Left lobe of liver (tissue), 2 donors: Measurements from ENCODE around the gene GPC1. TPM values are rescaled to one million over a fixed set of nuclear protein-coding genes. Genes with fewer than 3 reads are reported as not detected.

ENCODE experiments used
- ATAC-seq: fragments of 200-7000 bp; cut with Tn5 transposase; one replicate; pipeline ENCODE4 v1.9.1; 2020; ENCODE audit warnings: mild to moderate bottlenecking, moderate library complexity
- DNase-seq: peaks from one replicate; pipeline ENCODE4 v3.0.0-alpha.2; 2020; ENCODE audit warnings: low spot score
- total RNA-seq: library from RNA; stranded (reverse); gene quantifications from one replicate; pipeline ENCODE4 v1.2.1, GENCODE V29; 2021
- donor health status: DM: no; HTN: no; CAD: no; lungs with moderate emphysema.
- donor health status: DM: no; HTN: yes; CAD: no.

Gene GPC1
- total RNA-seq, 1 donor from 2014 or later = 29.4 TPM

DNA sequence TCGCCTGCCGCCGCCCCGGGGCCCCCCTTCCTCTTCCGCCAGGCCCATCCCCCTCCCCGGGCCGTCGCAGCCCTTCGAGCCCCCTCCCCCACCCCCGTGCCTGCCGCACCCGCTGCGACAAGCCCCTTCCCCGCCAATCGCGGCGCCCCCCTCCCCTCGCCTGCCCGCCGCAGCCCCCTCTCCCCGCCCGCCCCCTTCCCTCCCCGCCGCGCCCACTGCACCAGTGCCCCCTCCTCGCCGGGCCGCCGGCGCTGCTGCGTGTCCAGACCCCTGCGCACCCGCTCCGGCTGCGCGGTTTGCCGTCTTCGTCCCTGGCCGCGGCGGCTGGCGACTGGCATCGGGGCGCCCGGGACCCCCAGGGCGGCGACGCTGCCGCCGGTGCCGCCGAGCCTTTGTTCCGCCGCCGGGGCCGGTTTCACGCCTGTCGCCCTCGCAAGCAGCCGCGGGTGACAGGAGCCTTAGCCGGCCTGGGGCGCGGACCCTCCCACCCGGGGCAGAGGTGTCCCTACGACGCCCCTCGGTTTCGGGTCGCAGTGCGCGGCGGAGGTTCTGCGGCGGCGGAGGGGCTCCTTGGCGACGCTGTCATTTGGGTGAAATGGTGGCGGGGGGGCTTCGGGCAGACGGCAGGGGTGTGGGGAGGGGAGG, 18.1 kb downstream of the GPC1 start:
- no peak for DNase-seq
- ATAC-seq = no peak

DNA sequence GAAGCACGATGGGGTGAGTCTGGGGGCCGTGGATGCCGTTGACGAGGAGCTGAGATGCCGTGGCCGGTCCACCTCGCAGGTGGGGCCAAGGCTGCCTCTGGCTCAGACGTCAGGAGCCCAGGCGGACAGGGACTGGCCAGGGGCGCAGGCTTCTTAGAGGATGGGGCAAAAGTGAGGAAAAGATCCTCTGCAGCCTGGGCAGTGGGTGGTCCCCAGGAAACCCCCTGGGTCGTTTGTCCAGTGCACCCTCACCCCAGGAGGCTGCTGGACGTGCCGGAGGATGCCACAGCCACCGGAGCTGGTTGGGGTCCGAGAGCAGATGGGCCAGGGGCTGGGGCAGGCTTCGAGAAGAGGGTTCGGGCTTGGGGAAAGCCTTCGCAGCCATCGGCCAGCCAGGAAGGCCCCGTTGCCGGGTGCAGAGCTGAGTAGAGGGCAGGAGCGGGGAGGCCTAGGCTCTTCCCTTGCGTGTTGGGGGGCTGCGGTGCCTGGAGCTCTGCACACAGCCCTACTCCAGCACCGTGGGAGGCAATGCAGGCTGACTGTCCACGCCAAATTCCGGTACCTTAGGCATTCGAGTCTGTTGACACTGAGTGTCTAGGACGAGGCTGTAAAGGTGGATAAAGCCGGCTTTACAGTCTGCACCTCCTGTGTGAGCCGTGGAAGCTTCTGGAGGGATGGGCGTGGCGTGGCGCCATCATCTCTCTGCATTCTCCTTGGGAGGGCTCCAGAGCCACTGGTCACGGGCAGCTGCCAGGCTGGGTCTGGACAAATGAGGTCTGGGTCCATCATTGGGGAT, 18.8 kb downstream of the GPC1 start:
- no peak for DNase-seq
- ATAC-seq = no peak

DNA sequence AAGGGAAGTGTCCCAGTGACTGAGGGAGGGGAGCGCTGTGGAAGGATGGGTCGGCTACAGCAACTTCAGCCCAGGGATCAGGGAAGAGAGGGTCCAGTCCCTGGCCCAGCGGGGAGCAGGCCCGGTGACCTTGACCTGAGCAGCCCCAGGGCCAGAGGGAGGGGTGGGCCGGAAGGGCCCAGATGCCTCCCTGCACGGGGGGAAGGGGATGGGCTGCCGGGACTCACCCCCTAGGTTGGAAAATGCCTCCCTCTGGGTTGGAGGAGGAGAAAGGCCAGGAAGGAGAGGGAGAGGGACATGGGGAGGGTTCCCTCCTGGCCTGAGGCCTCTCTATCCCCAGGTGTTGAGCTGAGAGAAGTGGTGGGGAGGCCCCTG, 19.8 kb downstream of the GPC1 start:
- DNase-seq (no peak), ATAC-seq (no peak)

DNA sequence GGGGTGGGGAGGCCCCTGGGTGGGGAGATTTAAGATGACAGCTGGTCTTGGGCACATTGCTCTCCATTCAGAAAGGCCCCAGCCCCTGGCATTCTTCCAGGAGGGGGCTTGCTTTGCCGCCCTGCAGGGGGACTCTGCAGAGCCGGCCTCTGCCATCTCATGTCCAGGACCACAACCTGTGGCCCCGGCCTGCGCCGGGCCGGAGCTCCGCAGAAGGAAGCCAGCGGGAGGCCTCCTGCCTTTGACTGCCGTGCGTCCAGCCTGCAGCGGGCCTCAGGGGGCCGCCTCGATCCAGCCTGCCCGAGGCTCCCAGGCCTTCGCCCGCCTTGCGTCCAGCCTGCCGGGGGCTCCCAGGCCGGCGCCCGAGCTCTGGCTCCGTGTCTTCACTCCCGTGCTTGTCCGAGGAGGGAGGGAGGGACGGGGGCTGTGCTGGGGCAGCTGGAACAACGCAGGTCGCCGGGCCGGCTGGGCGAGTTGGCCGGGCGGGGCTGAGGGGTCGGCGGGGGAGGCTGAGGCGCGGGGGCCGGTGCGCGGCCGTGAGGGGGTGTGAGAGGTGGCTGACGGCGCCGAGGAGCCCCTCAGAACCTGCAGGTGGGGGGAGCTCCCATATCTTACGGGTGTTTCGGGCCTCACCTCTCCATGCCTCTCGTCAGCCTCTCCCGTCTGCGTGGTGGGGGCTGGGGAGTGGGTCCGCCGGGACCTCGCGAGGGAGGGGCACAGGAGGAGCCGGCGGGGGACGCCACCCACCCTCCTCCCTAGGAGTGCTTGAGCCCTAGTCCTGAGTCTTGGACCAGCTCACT, 20.4 kb downstream of the GPC1 start:
- DNase-seq (no peak), ATAC-seq (no peak)

DNA sequence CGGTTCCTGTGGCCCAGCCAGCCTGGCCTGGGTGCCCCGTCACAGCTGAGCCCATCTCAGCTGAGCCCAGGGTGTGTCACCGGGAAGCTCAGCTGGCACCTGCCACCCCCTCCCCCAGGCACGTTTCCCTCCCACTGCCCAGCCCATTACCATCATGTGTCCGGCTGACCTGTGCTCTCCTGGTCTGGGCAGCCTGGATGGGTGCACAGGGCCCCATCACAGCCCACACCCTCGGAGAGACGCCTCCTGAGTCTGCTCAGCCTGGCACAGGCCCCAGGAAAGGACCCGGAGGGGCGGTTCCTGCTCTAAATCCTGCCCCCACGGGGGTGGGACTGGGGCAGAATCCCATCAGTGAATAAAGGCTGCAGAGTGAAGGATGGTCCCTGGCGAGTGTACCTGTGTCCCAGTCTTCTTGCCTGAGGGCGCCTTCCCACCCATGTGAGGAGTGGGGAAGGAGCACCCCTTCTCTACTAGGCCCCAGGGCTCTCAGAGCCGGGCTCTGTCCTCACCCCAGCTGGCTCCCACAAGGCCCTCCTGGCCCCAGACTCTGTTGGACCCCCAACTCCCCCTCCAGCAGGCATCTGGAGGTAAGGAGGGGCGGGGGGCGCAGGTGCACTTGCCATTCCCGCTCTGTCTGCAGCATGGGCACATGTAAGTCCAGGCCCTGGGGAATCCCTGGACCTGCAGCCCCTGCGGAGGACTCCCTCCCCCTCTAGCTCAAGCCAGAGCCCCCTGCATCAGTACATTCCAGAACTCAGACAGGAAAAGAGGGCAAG, 21.2 kb downstream of the GPC1 start:
- ATAC-seq (no peak), DNase-seq (no peak)

DNA sequence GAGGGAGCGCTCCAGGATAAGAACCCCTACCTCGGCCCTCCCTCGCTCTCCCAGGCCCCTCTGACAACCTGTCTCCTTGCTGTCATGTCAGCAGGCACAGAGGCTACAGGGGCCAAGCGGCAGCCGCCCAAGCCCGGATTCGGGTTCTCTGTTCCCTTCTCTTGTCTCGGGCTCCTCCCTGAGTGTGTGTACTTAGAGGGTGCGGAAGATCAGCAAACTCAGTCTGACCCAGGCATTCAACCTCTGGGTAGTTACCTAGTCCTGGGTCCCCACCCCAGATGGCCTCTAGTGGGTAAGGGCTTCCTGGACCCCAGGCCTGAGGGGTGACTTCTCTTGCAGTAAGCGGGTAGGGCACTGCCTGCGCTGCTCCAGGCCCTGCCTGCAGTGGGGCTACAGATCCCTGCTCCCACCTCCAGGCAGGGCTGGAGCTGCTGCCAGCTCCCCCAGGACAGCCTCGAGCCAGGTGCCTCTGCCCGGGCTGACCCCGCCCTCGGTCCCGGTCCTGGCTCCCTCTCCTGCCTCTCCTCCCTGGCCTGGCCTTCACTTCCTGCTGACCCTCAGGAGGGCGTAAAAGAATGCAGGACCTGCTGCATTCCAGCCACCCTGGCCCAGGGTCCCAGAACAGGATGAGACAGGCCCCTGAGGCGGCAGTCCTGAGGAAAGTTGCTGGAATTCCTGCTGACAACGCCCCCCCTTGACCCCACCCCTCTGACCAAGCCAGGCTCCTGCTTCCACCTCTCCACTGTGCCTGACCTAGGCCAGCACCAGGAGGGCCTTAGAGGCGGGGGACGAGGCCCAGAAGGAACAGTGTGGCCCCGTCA, 22.0 kb downstream of the GPC1 start:
- ATAC-seq (no peak), DNase-seq (no peak)

DNA sequence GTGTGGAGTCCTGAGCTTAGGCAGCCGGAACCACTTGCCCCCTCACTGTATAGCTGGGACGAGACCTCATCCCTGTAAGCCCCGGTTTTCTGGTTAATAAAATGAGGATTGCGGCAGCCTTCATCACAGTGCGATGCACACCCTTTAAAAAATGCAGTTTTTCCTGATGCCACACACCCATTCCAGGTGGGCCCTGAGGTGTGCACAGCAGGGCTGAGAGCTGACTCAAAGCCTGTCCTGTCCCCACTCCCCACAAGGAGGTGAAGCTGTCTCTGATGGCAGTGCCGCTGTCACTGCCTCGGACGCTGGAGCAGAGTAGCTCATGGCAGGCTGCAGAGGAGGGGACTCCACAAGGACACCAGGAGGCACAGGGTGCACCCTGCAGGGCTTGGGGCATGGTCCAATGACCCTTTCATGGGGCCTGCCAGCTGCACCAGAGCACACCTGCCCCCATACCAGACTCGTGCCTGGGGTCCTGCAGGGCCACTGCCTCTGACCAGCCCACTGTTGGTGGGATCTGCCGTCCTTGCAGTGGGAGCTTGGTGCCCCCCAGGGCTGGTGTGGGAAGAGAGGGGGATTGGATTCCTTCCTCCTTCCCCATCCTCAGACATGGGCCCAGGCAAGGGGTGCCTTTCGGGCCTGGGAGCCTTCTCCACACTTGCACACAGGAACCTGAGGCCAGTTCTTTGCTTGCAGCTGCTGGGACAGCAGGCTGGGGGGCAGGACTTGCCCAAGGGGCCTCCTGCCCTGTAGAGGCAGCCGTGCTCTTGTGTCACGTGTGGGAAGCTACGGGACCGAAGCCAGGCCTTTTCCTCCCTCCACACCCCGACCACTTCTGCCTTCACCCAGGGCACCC, 22.8 kb downstream of the GPC1 start:
- DNase-seq (no peak), ATAC-seq (no peak)

DNA sequence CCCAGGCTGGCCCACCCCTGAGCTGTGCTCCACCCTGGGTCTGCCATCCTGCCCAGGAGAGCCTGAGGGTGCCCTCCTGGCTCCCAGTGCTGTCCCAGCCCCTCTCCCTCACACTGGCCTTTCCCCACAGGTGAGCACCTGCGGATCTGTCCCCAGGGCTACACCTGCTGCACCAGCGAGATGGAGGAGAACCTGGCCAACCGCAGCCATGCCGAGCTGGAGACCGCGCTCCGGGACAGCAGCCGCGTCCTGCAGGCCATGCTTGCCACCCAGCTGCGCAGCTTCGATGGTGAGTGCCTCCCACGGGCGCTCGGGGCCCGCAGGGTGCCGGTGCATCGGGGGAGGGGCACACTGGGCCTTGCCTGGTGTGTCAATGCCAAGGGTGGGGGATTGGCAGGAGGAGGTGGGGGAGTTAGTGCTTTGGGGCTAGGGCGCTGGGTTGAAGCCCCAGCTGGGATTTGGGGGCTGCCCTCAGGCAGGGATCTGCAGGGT, 23.5 kb downstream of the GPC1 start:
- ATAC-seq (no peak), DNase-seq (no peak)

DNA sequence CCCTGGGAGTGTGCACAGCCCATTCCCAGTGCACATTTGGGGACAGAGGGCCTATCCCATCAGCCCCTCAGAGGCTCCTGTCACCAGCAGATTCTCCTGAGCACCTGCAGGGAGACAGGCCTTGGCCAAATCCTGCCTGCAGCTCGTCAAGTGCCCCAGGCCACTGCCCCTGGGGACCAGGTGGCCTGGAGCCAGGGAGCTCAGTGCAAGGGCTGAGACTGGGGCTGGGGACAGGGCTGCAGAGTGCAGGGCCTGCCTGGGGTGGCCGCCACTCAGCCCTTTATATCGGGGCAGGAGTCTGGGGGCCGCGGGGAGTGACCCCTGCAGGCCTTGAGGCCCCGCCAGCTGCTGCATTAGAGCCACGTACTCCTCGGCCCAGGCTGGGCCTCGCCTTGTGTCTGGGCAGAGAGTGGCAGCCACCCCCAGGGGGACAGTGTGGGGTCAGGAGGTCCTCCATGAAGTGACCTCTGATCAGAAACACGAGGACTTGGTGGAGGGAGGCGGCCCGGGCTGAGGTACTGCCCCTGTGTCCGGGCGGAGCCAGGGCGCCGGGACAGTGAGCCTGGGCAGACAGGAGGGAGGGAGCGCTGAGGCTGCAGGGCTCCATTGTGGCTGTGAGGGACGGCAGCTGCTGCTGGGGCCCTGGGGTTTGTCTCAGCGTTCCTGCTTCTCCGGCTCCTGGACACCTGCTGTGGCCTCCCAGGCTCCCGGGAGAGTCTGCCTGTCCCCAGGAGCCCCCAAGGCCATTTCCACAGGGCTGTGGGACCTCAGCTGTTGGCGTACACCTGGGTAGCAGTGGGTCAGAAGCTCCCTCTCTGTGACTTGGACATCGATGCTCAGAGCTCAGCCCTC, 24.2 kb downstream of the GPC1 start:
- ATAC-seq (peak; percentile 14), DNase-seq (no peak)

DNA sequence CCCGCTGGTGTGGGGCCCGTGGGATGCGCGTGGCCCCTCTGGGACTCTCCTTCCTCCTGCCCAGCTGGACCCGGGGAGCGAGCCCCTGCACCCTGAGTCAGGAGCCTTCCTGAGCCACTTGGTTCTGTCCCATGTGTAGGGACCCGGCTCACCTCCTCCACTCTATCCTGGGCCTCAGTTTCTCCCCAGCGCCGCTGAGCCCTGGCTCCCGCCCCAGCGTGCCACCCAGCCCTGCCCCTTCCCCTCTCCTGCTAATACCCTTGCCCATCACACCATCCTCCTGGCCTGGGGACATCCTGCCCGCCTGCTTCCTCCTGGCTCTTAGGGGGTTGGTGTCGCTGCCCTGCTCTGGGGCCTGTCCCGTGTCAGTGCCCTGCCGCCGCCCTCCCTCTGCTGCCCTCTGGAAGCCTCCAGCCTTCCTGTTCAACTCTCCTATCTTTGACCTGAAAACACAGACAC, 24.8 kb downstream of the GPC1 start:
- DNase-seq = no peak
- no peak for ATAC-seq

DNA sequence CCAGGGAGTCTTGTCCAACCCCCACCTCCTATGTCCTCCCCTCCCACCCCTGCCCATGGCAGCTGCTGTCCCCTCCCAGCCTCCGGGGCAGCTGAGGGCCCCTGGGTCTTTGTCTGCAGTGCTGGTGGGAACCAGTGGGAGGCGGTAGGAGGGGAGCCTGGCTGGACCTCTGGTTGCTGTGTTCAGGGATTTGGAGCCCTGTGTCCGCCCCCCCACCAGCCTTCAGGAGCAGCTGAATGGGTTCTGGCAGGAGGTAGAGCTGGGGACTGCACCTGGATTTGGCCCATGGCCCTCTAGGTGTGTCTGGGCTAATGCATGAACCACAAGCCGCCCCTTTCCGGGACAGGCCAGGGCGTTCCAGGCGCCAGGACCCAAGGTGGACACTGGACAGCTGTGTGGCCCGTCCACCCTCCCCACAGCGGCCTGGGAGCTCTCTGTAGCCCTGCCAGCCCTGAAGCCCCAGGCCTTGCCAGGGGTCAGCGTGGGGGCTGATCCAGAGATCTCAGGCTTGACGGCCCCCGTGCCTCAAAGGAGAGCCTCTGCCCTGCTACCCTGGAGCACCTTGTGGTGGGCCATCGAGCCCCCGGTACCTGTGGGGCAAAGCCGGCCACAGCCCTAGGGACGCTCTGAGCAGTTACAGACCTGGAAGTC, 25.4 kb downstream of the GPC1 start:
- no peak for DNase-seq
- no peak for ATAC-seq

DNA sequence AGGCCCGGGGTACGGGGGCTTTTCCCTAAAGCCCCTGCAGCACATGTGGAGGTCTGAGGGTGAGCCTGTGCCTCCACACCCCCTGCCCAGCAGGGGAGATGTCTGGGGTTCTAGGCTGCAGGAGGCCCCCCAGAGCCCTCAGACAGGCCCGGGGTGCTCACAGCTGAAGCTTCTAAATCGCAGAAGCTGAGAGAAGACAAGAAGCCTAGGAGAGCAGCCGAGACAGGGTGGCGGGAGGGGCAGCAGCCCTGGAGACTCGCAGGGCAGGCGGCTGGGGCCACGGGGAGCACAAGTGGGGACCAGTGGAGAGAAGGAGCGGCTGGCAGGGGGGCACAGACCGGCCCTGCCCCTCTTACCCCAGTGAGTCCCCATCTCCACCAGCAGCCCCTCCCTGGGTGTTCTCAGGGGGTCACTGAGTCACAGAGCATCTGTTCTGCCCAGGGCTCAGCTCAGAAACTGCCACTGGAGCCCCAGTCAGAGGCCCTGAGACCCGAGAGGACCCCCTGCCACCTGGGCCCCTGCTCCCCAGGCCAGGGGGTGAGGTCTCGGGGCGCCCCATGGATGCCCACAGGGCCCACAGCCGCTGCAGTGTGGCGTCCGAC, 26.1 kb downstream of the GPC1 start:
- DNase-seq = peak; percentile 42

DNA sequence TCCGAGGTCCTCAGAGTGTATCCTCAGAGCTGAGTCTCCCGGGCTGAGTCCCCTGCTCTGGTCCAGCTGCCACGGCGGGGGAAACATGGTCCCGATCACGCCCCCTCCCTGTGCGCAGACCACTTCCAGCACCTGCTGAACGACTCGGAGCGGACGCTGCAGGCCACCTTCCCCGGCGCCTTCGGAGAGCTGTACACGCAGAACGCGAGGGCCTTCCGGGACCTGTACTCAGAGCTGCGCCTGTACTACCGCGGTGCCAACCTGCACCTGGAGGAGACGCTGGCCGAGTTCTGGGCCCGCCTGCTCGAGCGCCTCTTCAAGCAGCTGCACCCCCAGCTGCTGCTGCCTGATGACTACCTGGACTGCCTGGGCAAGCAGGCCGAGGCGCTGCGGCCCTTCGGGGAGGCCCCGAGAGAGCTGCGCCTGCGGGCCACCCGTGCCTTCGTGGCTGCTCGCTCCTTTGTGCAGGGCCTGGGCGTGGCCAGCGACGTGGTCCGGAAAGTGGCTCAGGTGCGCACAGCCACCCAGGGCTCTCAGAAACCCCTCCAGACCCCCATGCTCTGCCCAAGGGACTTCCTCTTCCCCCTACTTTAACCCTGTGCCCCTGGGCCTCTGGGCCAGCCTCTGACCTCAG, 26.7 kb downstream of the GPC1 start:
- DNase-seq = peak; percentile 41
- ATAC-seq = no peak

More for the DNA sequence above, 26.1 kb downstream of the GPC1 start:
- no peak for ATAC-seq

DNA sequence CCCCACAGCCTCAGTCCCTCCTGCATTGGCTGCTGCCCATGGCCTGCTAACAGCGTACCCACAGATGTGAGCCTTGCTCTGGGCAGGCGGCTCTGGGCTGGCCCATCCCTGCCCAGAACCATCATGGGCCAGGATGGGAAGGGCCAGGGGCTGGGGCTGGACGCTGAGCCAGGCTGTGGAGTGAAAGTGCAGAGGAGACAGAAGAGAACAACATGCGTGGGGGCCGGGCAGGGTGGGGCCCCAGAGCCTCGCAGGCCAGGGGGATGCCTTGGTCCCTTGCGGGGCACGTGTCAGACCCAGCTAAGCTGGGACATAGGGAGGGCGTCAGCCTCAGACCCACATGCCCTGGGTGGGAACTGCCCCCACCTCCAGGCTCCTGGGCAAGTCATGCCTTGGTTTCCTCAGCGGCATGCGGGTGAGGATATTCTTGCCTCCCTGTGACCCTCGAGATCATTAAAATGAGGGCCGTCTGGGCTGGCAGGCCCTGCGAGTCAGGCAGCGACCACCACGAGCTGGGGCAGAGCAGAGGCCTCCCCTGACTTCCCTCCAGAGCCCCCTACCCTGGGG, 27.3 kb downstream of the GPC1 start:
- DNase-seq (peak; percentile 40), ATAC-seq (no peak)

DNA sequence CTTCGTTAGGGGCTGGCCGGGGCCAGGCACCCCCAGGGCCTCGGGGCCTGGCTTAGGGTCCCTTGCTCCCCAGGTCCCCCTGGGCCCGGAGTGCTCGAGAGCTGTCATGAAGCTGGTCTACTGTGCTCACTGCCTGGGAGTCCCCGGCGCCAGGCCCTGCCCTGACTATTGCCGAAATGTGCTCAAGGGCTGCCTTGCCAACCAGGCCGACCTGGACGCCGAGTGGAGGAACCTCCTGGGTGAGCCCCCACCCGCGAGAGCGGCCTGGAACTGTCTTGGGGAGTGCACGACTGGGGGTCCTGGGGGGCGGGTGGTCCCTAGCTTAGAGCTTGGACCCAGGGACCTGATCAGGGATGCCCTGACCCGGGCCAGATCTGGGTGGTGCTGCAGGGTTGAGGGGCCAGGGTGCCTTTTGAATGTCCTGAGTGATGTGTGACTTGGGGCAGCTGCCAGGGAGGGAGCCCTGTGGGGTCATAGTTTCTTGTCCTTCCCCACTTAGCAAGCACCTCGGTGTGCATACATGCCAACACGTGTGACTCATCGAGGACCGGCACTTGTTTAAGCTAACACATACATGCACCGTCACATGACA, 27.9 kb downstream of the GPC1 start:
- no peak for ATAC-seq
- peak; percentile 44 for DNase-seq
